Measurements from ENCODE around the gene WDR53. TPM values are rescaled to one million over a fixed set of nuclear protein-coding genes. Genes with fewer than 3 reads are reported as not detected.
A peak's percentile ranks its signal among the peaks of the same experiment; 100 is the strongest.
"Not testable (repeated sequence)": the region's sequence is repeated elsewhere in the genome, so short reads cannot be mapped to it uniquely, and the experiment has no call there.

Gene WDR53
- total RNA-seq, 1 experiment from 2014 or later, result 18.6 TPM

- CTCF ChIA-PET; POLR2A ChIA-PET; H3K9me3 ChIP-seq (ENCODE audit: control insufficient read depth, insufficient read depth, low read depth, low read length); ATAC-seq; H3K36me3 ChIP-seq (ENCODE audit: control insufficient read depth, insufficient read depth, low read length); H3K27me3 ChIP-seq (ENCODE audit: control insufficient read depth, insufficient read depth, low read length); H3K27ac ChIP-seq (ENCODE audit: low read length); BruUV-seq (replicated peaks); in situ Hi-C loops (cut with HindIII; ENCODE audit: low pct_unique_long_range_greater_than_20kb, low sequenced_read_pairs); H3K4me3 ChIP-seq (ENCODE audit: low read depth in 2 of 2, low read length in 2 of 2); intact Hi-C loops (cut with micrococcal nuclease; ENCODE audit: unreplicated experiment); H3K4me1 ChIP-seq (ENCODE audit: control insufficient read depth, insufficient read depth, low read length); DNase-seq (ENCODE audit: low read depth, low spot score): not testable (repeated sequence)
Measured at GRCh38 chr3:196511108-196511507, 57.2 kb downstream of the WDR53 start.

GRCh38 chr3:196506687-196507086, 61.7 kb downstream of the WDR53 start:
- intact Hi-C loops (cut with micrococcal nuclease; ENCODE audit: unreplicated experiment) (no loop called here), in situ Hi-C loops (cut with HindIII; ENCODE audit: low pct_unique_long_range_greater_than_20kb, low sequenced_read_pairs) (no loop called here)
- no peaks in the 10 kb centered on the region for H3K27me3 ChIP-seq (ENCODE audit: control insufficient read depth, insufficient read depth, low read length)
- no peak for TF ChIP-seq CTCF (IDR thresholded peaks at IDR 0.05)
- no peak for TF ChIP-seq TCF7L2 (IDR thresholded peaks at IDR 0.05; ENCODE audit: low read depth, low read length)
- TF ChIP-seq REST (IDR thresholded peaks at IDR 0.05; ENCODE audit: insufficient read depth in 1 of 2, low read depth in 2 of 2, low read length in 1 of 2), result no peak
- TF ChIP-seq POLR2AphosphoS5 (IDR thresholded peaks at IDR 0.05; ENCODE audit: low read depth, low read length), result no peak
- TF ChIP-seq SIN3A (IDR thresholded peaks at IDR 0.05; ENCODE audit: borderline replicate concordance, insufficient read depth, low read depth, low read length), result no peak
- ChIA-PET CTCF (no interaction called here), POLR2A (no interaction called here)
- no TSS peak for BruUV-seq (replicated peaks)
- H3K4me1 ChIP-seq (ENCODE audit: control insufficient read depth, insufficient read depth, low read length), result peaks cover 4% of the 10 kb centered on the region; the same call in 1 of the 2 replicates
- no peak overlapping the region for H3K4me3 ChIP-seq (ENCODE audit: low read depth in 2 of 2, low read length in 2 of 2)
- H3K36me3 ChIP-seq (ENCODE audit: control insufficient read depth, insufficient read depth, low read length), result peaks cover 3% of the 10 kb centered on the region; the same call in 1 of the 2 replicates
- peaks cover 7% of the 10 kb centered on the region; the same call in 1 of the 2 replicates for H3K9me3 ChIP-seq (ENCODE audit: control insufficient read depth, insufficient read depth, low read depth, low read length)
- no peak overlapping the region for H3K27ac ChIP-seq (ENCODE audit: low read length)
- no peak for DNase-seq (ENCODE audit: low read depth, low spot score)
- no peak for ATAC-seq

GRCh38 chr3:196504556-196504955, 63.8 kb downstream of the WDR53 start:
- DNase-seq (ENCODE audit: low read depth, low spot score) (no peak), ATAC-seq (no peak)
- ChIA-PET CTCF (no interaction called here), POLR2A (interaction anchor here (0.6 kb wide), 1 partner anchor 22 kb away, joined by 3 read pairs; no protein-coding TSS in a partner anchor)
- in situ Hi-C loops (cut with HindIII; ENCODE audit: low pct_unique_long_range_greater_than_20kb, low sequenced_read_pairs) (no loop called here), intact Hi-C loops (cut with micrococcal nuclease; ENCODE audit: unreplicated experiment) (no loop called here)
- H3K4me1 ChIP-seq (ENCODE audit: control insufficient read depth, insufficient read depth, low read length), result peaks cover 10% of the 10 kb centered on the region
- peak overlapping the region; percentile 82 for H3K27ac ChIP-seq (ENCODE audit: low read length)
- H3K4me3 ChIP-seq (ENCODE audit: low read depth in 2 of 2, low read length in 2 of 2), result peak overlapping the region in 1 of 2 experiments; percentile 100; a peak in 1 of 4 replicates
- no TSS peak for BruUV-seq (replicated peaks)
- H3K9me3 ChIP-seq (ENCODE audit: control insufficient read depth, insufficient read depth, low read depth, low read length), result peaks cover 7% of the 10 kb centered on the region; the same call in 1 of the 2 replicates
- H3K36me3 ChIP-seq (ENCODE audit: control insufficient read depth, insufficient read depth, low read length), result peaks cover 3% of the 10 kb centered on the region; the same call in 1 of the 2 replicates
- no peaks in the 10 kb centered on the region for H3K27me3 ChIP-seq (ENCODE audit: control insufficient read depth, insufficient read depth, low read length)
- TF ChIP-seq REST (IDR thresholded peaks at IDR 0.05; ENCODE audit: insufficient read depth in 1 of 2, low read depth in 2 of 2, low read length in 1 of 2) (no peak), TCF7L2 (IDR thresholded peaks at IDR 0.05; ENCODE audit: low read depth, low read length) (no peak), POLR2AphosphoS5 (IDR thresholded peaks at IDR 0.05; ENCODE audit: low read depth, low read length) (no peak), CTCF (IDR thresholded peaks at IDR 0.05) (no peak), SIN3A (IDR thresholded peaks at IDR 0.05; ENCODE audit: borderline replicate concordance, insufficient read depth, low read depth, low read length) (no peak)
